Adrenal gland (tissue), 12 donors: Measurements from ENCODE around the gene CTU1. TPM values are rescaled to one million over a fixed set of nuclear protein-coding genes. Genes with fewer than 3 reads are reported as not detected.

Experiments used
- DNase-seq, 7 donors: peaks; one replicate each; pipeline ENCODE4 v3.0.0-alpha.2; 2019 to 2020
- H3K27ac ChIP-seq, 5 donors: fragments of 200-600 bp; sonication (generic) in 4 of 5; 1 replicate in 3 of 5; 2 replicates in 2 of 5; pipeline versions ENCODE4 v1.5.1 to v1.8.0; 2016 to 2020; ENCODE audit warnings: mild to moderate bottlenecking in 1 of 5
- H3K27me3 ChIP-seq: fragments of 200-600 bp; 2 replicates; pipeline ENCODE4 v1.8.0; 2021
- H3K36me3 ChIP-seq, 2 donors: fragments of 200-600 bp; replicated peaks in 1 of 2; 1 replicate in 1 of 2; 2 replicates in 1 of 2; pipeline versions ENCODE4 v1.5.1 to v1.8.0; 2018 to 2022
- H3K4me1 ChIP-seq, 2 donors: fragments of 200-600 bp; replicated peaks in 1 of 2; 1 replicate in 1 of 2; 2 replicates in 1 of 2; pipeline versions ENCODE4 v1.5.1 to v1.8.0; 2018 to 2021
- H3K4me3 ChIP-seq, 4 donors: fragments of 200-600 bp; sonication (generic) in 3 of 4; one replicate each; pipeline ENCODE4 v1.5.1; 2016 to 2018
- H3K9me3 ChIP-seq, 3 donors: fragments of 200-600 bp; sonication (generic) in 1 of 3; replicated peaks in 1 of 3; 1 replicate in 2 of 3; 2 replicates in 1 of 3; pipeline versions ENCODE4 v1.5.1 to v1.8.0; 2016 to 2021
- CTCF ChIP-seq, 6 experiments: fragments of 450-650 bp in 4 of 6; fragments of 200-600 bp in 2 of 6; sonication (generic) in 1 of 6; IDR thresholded peaks; 1 replicate in 5 of 6; 2 replicates in 1 of 6; pipeline versions ENCODE4 v1.5.1 to v1.8.0; 2016 to 2021; ENCODE audit warnings: antibody characterized with exemption in 6 of 6, mild to moderate bottlenecking in 2 of 6, moderate library complexity in 1 of 6
- POLR2A ChIP-seq, 2 donors: fragments of 450-650 bp; IDR thresholded peaks; one replicate each; pipeline ENCODE4 v1.6.1; 2017; ENCODE audit warnings: antibody characterized with exemption in 2 of 2, mild to moderate bottlenecking in 2 of 2, moderate library complexity in 1 of 2
- WGBS, 4 donors: extraction: QIAGEN DNeasy Blood & Tissue Kit in 2 of 4; methylation state at CpG; one replicate each; pipeline versions ENCODE4 v1.1.5 to v1.1.7; 2013 to 2017; 5-methylcytosine and 5-hydroxymethylcytosine counted together
- intact Hi-C, 2 donors: fragments of 100-400 bp; cut with DNase I; formaldehyde crosslinking; loops; one replicate each; pipeline versions ENCODE4 v1.14.1 to v1.15.0; 2022 to 2023
- polyA plus RNA-seq, 3 donors: library from polyadenylated mRNA; stranded (reverse); fragments of 200-250 nt in 2 of 3; fragments of 350-450 nt in 1 of 3; fragmentation: Illumina TruSeq in 1 of 3; extraction: RNeasy Lipid Tissue Mini Kit (QIAGEN cat#74804) in 1 of 3; gene quantifications; one replicate each; pipeline ENCODE4 v1.2.3, GENCODE V29; 2013 to 2014
- total RNA-seq, 9 donors: library from RNA; depleted of rRNA in 4 of 9; stranded (reverse); fragments of >200 nt in 4 of 9; fragments of 120-200 nt in 1 of 9; fragmentation: NEBNext Ultra II Directional in 1 of 9; extraction: Animal tissue kit (Norgen Biotek cat#: 25700) in 1 of 9; gene quantifications; one replicate each; pipeline versions ENCODE4 v1.1.0 to v1.2.4, GENCODE V29; 2013 to 2023
- donor health status: healthy with polysubstance abuse.
- donor health status: Bipolar disorder and iron deficiency.
- donor health status: DM: yes; HTN: yes; CAD: no.
- donor health status: DM: no; HTN: no; CAD: no.
- donor health status: DM: no; HTN: no; CAD: no.
- donor health status: DM: yes; HTN: yes; CAD: no.

CTU1 gene
- total and polyA plus RNA-seq, 12 donors: 1.1 to 23.9 (median 8.1) TPM

GRCh38 chr19:51101171-51101865 is 6.9 kb downstream of the CTU1 start:
- 65 to 71% (median 68%) methylated on average over 5 of the region's 5 CpGs for whole genome bisulfite sequencing, 4 donors
- H3K9me3 ChIP-seq: no peaks in the 10 kb centered on the region
- H3K4me3 ChIP-seq: no peak overlapping the region
- peaks cover 0 to 19% of the 10 kb centered on the region in 2 donors for H3K36me3 ChIP-seq
- H3K27ac ChIP-seq: peak overlapping the region in 1 of 5 donors; percentile 17
- no peaks in the 10 kb centered on the region for H3K27me3 ChIP-seq
- intact Hi-C loops: no loop called here
- H3K4me1 ChIP-seq: peaks cover 0 to 11% of the 10 kb centered on the region in 2 donors
- TF ChIP-seq POLR2A (IDR thresholded peaks at IDR 0.05): no peak
- TF ChIP-seq CTCF (IDR thresholded peaks at IDR 0.05): no peak
- peak in 1 of 7 donors; percentile 64 for DNase-seq

DNA sequence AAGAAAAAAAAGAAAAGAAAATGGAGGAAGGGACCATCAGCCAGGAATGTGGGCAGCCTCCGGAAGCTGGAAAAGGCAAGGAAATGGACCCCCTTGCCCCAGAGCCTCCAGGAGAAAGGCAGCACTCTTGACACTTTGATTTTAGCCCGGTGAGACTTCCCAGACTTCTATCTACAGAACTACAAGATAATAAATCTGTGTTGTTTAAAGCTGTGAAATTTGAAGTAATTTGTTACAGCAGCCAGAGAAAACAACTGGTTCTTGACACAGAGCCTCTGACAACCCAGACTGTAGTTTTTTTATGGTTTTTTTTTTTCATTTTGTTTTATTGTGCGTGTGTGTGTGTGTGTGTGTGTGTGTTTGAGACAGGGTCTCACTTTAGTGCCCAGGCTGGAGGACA is 7.6 kb downstream of the CTU1 start:
- Histone ChIP-seq H3K4me1 (peaks cover 0 to 11% of the 10 kb centered on the region in 2 donors), H3K36me3 (peaks cover 0 to 19% of the 10 kb centered on the region in 2 donors)
- 55 to 74% (median 62%) methylated on average over 3 of the region's 3 CpGs for WGBS, 4 donors

DNA sequence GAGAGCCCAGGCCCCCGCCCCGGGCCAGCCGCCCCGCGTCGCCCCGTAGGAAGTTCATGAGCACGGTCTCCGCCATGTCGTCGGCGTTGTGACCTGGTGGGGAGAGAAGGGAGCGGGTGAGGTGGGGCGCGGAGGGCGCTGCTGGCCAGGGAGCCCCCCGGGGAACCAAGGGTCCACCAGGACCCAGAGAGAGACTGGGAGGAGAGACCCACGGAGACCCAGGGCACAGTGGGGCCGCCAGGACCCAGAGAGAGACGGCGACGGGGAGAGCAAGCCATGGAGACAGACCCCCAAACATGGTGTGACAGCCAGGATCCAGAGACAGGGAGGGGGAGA is 9.2 kb downstream of the CTU1 start:
- intact Hi-C loops: loop anchor here (10.0 kb wide), 3 partner anchors 84 to 174 kb away; partner anchors contain the start of gene KLK10 (in 1 of the 2)
- DNase-seq: no peak
- no peak overlapping the region for H3K4me3 ChIP-seq
- no peak overlapping the region for H3K27ac ChIP-seq
- TF ChIP-seq CTCF (IDR thresholded peaks at IDR 0.05) (no peak), POLR2A (IDR thresholded peaks at IDR 0.05) (no peak)
- no peaks in the 10 kb centered on the region for H3K9me3 ChIP-seq
- H3K27me3 ChIP-seq: no peaks in the 10 kb centered on the region
- H3K36me3 ChIP-seq: peaks cover 0 to 18% of the 10 kb centered on the region in 2 donors
- peaks cover 0 to 11% of the 10 kb centered on the region in 2 donors for H3K4me1 ChIP-seq
- WGBS, 4 donors: 71 to 83% (median 77%) methylated on average over 10 to 22 of the region's 22 CpGs

More for the DNA sequence above, 7.6 kb downstream of the CTU1 start:
- Histone ChIP-seq H3K27me3 (no peaks in the 10 kb centered on the region), H3K9me3 (no peaks in the 10 kb centered on the region), H3K4me3 (no peak overlapping the region), H3K27ac (no peak overlapping the region)
- TF ChIP-seq CTCF (IDR thresholded peaks at IDR 0.05) (no peak), POLR2A (IDR thresholded peaks at IDR 0.05) (no peak)
- DNase-seq: no peak
- intact Hi-C loops: no loop called here

DNA sequence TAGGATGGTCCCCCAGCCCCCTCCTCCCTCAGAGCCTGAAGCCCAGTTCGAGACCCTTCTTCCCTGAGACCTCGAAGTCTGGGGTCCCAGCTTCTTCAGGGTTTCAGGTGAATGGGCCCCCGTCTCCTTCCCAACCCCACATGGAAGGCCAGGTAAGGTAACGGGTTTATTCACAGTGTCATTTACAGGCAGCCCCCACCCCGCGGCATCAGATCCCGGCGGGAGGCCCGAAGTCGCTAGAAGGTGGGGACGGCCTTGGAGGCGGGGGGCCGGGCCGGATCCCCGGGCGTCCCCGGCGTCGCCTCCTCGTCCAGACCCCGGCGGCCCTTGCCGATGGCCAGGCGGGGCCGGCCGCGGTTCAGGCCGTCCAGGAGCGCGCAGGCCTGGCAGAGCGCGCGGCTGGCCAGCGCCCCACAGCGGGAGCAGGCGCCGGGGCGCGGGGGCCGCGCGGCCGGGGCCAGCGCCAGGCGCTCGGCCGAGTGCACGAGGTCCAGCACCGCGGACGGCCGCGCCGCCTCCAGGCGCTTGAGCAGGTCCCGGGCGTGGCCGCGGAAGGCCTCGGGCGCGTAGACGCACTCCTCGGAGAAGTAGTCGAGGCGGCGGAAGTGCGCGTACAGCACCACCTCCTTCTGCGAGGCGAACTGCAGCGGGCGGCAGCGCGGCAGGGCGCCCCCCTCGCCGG is 9.7 kb downstream of the CTU1 start:
- H3K4me1 ChIP-seq: peaks cover 0 to 11% of the 10 kb centered on the region in 2 donors
- intact Hi-C loops: loop anchor here (10.0 kb wide), 3 partner anchors 84 to 174 kb away; partner anchors contain the start of gene KLK10 (in 1 of the 2)
- WGBS, 4 donors: 67 to 90% (median 75%) methylated on average over 2 to 78 of the region's 78 CpGs
- TF ChIP-seq CTCF (IDR thresholded peaks at IDR 0.05) (no peak), POLR2A (IDR thresholded peaks at IDR 0.05) (no peak)
- peak in 1 of 7 donors; percentile 53 for DNase-seq
- no peaks in the 10 kb centered on the region for H3K27me3 ChIP-seq
- no peaks in the 10 kb centered on the region for H3K9me3 ChIP-seq
- no peak overlapping the region for H3K27ac ChIP-seq
- H3K36me3 ChIP-seq: peaks cover 0 to 13% of the 10 kb centered on the region in 2 donors
- no peak overlapping the region for H3K4me3 ChIP-seq
